ENCODE measurements around the gene DDR1.

DNA sequence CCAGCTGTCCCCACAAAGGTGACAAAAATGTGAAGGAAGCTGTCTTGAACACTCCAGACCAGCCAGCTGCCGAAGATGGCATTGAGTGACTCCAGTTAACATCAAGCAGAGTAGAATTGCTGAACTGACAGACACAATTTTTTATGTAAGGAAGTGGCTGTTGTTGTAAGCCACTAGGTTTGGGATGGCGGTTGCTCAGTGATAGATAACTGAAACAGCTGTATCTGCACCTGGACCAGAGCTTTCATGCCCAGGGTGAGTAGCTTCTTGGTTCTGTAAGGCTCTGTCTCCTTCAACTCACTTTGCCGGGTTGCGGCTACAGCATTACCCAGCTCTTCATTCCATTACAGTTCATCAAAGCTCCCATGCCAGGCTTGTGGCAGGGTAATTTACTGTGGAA lies 49.7 kb upstream of the DDR1 start:
- TF ChIP-seq TAF1 (IDR thresholded peaks at IDR 0.05; ENCODE audit: borderline replicate concordance, insufficient read depth, low read length) (no peak), SIN3A (IDR thresholded peaks at IDR 0.05; ENCODE audit: borderline replicate concordance, insufficient read depth, low read length) (no peak), POLR2AphosphoS5 (IDR thresholded peaks at IDR 0.05; ENCODE audit: low read depth, low read length) (no peak), FOXP2 (optimal IDR thresholded peaks at IDR 0.05; ENCODE audit: borderline replicate concordance, extremely low read depth, extremely low read length, insufficient read depth) (no peak)
- TF ChIP-seq, protein P1, sequence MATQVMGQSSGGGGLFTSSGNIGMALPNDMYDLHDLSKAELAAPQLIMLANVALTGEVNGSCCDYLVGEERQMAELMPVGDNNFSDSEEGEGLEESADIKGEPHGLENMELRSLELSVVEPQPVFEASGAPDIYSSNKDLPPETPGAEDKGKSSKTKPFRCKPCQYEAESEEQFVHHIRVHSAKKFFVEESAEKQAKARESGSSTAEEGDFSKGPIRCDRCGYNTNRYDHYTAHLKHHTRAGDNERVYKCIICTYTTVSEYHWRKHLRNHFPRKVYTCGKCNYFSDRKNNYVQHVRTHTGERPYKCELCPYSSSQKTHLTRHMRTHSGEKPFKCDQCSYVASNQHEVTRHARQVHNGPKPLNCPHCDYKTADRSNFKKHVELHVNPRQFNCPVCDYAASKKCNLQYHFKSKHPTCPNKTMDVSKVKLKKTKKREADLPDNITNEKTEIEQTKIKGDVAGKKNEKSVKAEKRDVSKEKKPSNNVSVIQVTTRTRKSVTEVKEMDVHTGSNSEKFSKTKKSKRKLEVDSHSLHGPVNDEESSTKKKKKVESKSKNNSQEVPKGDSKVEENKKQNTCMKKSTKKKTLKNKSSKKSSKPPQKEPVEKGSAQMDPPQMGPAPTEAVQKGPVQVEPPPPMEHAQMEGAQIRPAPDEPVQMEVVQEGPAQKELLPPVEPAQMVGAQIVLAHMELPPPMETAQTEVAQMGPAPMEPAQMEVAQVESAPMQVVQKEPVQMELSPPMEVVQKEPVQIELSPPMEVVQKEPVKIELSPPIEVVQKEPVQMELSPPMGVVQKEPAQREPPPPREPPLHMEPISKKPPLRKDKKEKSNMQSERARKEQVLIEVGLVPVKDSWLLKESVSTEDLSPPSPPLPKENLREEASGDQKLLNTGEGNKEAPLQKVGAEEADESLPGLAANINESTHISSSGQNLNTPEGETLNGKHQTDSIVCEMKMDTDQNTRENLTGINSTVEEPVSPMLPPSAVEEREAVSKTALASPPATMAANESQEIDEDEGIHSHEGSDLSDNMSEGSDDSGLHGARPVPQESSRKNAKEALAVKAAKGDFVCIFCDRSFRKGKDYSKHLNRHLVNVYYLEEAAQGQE (IDR thresholded peaks at IDR 0.05; ENCODE audit: insufficient read depth in 1 of 2, low read depth in 2 of 2, low read length in 2 of 2) = no peak
